Neuronal stem cell (in vitro differentiated cells): ENCODE results near the gene DRD4.

Source experiments
- DNase-seq: peaks from one replicate; pipeline ENCODE4 v3.0.0-alpha.2; 2013; ENCODE audit warnings: low spot score
- H2AFZ ChIP-seq: one replicate; pipeline ENCODE4 v1.6.1; 2013; ENCODE audit warnings: mild to moderate bottlenecking, low read length, inconsistent platforms
- H2AK5ac ChIP-seq: 2 replicates; pipeline ENCODE4 v1.6.1; 2013; ENCODE audit warnings: low read depth, mild to moderate bottlenecking, inconsistent platforms, low read length, moderate library complexity, mixed read lengths
- H2BK120ac ChIP-seq: 2 replicates; pipeline ENCODE4 v1.6.1; 2013; ENCODE audit warnings: low read depth, mild to moderate bottlenecking, inconsistent platforms, low read length, moderate library complexity, mixed read lengths
- H2BK12ac ChIP-seq: one replicate; pipeline ENCODE4 v1.6.1; 2013; ENCODE audit warnings: low read length, inconsistent platforms
- H2BK15ac ChIP-seq: 2 replicates; pipeline ENCODE4 v1.6.1; 2013; ENCODE audit warnings: mild to moderate bottlenecking, low read length, inconsistent platforms, mixed read lengths
- H2BK5ac ChIP-seq: one replicate; pipeline ENCODE4 v1.6.1; 2013; ENCODE audit warnings: inconsistent platforms, mild to moderate bottlenecking, low read length, moderate library complexity
- H3K14ac ChIP-seq: one replicate; pipeline ENCODE4 v1.6.1; 2013; ENCODE audit warnings: low read length, inconsistent platforms
- H3K18ac ChIP-seq: 2 replicates; pipeline ENCODE4 v1.6.1; 2013; ENCODE audit warnings: low read length, inconsistent platforms
- H3K23ac ChIP-seq: 2 replicates; pipeline ENCODE4 v1.6.1; 2013; ENCODE audit warnings: low read depth, mild to moderate bottlenecking, mixed read lengths, low read length, inconsistent platforms; ENCODE audit not compliant: poor library complexity
- H3K27ac ChIP-seq: replicated peaks from 3 replicates; pipeline ENCODE4 v1.5.1; 2013; ENCODE audit warnings: low read length, inconsistent platforms
- H3K27me3 ChIP-seq, 3 experiments: 2 replicates each; pipeline ENCODE4 v1.6.1; 2013; ENCODE audit warnings: low read length in 3 of 3, mild to moderate bottlenecking in 2 of 3, inconsistent platforms in 1 of 3, low read depth in 1 of 3, mixed read lengths in 1 of 3, moderate library complexity in 1 of 3; ENCODE audit not compliant: control insufficient read depth in 3 of 3, insufficient read depth in 3 of 3
- H3K36me3 ChIP-seq, 2 donors: replicated peaks in 1 of 2; 2 replicates each; pipeline ENCODE4 v1.6.1; 2013; ENCODE audit warnings: low read length in 2 of 2; ENCODE audit not compliant: control insufficient read depth in 2 of 2, insufficient read depth in 2 of 2
- H3K4ac ChIP-seq: 2 replicates; pipeline ENCODE4 v1.6.1; 2013; ENCODE audit warnings: inconsistent platforms, mild to moderate bottlenecking, low read length, moderate library complexity
- H3K4me1 ChIP-seq, 2 donors: 1 replicate in 1 of 2; 2 replicates in 1 of 2; pipeline ENCODE4 v1.6.1; 2013; ENCODE audit warnings: low read length in 2 of 2, low read depth in 1 of 2; ENCODE audit not compliant: control insufficient read depth in 2 of 2, insufficient read depth in 1 of 2
- H3K4me2 ChIP-seq: one replicate; pipeline ENCODE4 v1.6.1; 2013; ENCODE audit warnings: mild to moderate bottlenecking, low read length, inconsistent platforms; ENCODE audit not compliant: insufficient read depth, poor library complexity, severe bottlenecking
- H3K4me3 ChIP-seq, 2 donors: 2 replicates each; pipeline ENCODE4 v1.5.1; 2013; ENCODE audit warnings: low read length in 2 of 2, mild to moderate bottlenecking in 2 of 2, inconsistent platforms in 1 of 2, moderate library complexity in 1 of 2
- H3K79me1 ChIP-seq: one replicate; pipeline ENCODE4 v1.6.1; 2013; ENCODE audit warnings: low read depth, mild to moderate bottlenecking, inconsistent platforms, low read length, moderate library complexity
- H3K9ac ChIP-seq: one replicate; pipeline ENCODE4 v1.6.1; 2013; ENCODE audit warnings: mild to moderate bottlenecking, low read depth, low read length, inconsistent platforms; ENCODE audit not compliant: poor library complexity
- H3K9me3 ChIP-seq, 2 donors: replicated peaks in 1 of 2; 2 replicates each; pipeline versions ENCODE3 to v1.6.1; 2013; ENCODE audit warnings: low read length in 2 of 2, mild to moderate bottlenecking in 2 of 2, inconsistent platforms in 1 of 2, low read depth in 1 of 2, mixed read lengths in 1 of 2, moderate library complexity in 1 of 2; ENCODE audit not compliant: control insufficient read depth in 2 of 2, insufficient read depth in 1 of 2
- H4K8ac ChIP-seq: one replicate; pipeline ENCODE4 v1.6.1; 2013; ENCODE audit warnings: low read depth, mild to moderate bottlenecking, inconsistent platforms, low read length, moderate library complexity
- H4K91ac ChIP-seq: one replicate; pipeline ENCODE4 v1.6.1; 2013; ENCODE audit warnings: low read length, low read depth, mild to moderate bottlenecking, inconsistent platforms; ENCODE audit not compliant: poor library complexity
- WGBS, 2 donors: extraction: QIAGEN DNeasy Blood & Tissue Kit; methylation state at CpG; one replicate each; pipeline ENCODE4 v1.1.7; 2013; ENCODE audit warnings: missing lambda C conversion rate in 2 of 2, mixed read lengths in 1 of 2; ENCODE audit not compliant: insufficient read length in 2 of 2, insufficient replicate concordance in 1 of 2; ENCODE audit errors: extremely low coverage in 2 of 2; 5-methylcytosine and 5-hydroxymethylcytosine counted together

Gene DRD4

GRCh38 chr11:680476-680875, 43.4 kb downstream of the DRD4 start:
- Histone ChIP-seq H2BK120ac (no peak overlapping the region), H2BK12ac (no peak overlapping the region), H3K4me2 (no peak overlapping the region), H2AFZ (no peak overlapping the region), H3K36me3 (peaks cover 38 to 87% of the 10 kb centered on the region in 2 donors), H3K18ac (no peak overlapping the region), H2AK5ac (no peak overlapping the region), H3K23ac (no peak overlapping the region), H2BK15ac (no peak overlapping the region), H3K27me3 (peaks cover 0 to 2% (median 0%) of the 10 kb centered on the region in 3 experiments), H4K8ac (no peak overlapping the region), H3K4ac (no peak overlapping the region), H3K4me1 (no peaks in the 10 kb centered on the region), H3K9me3 (no peaks in the 10 kb centered on the region), H3K4me3 (no peak overlapping the region), H3K9ac (no peak overlapping the region), H3K27ac (no peak overlapping the region), H3K14ac (no peak overlapping the region), H4K91ac (no peak overlapping the region), H3K79me1 (no peaks in the 10 kb centered on the region), H2BK5ac (no peak overlapping the region)
- WGBS, 2 donors, result no CpG with 5 or more reads among the region's 19 CpGs
- no peak for DNase-seq

- no peak overlapping the region for H3K9ac ChIP-seq
- no peak overlapping the region for H2BK120ac ChIP-seq
- no CpG with 5 or more reads among the region's 13 CpGs for WGBS, 2 donors
- no peak overlapping the region for H2BK5ac ChIP-seq
- no peak overlapping the region for H4K91ac ChIP-seq
- H3K79me1 ChIP-seq, result no peaks in the 10 kb centered on the region
- no peak overlapping the region for H3K14ac ChIP-seq
- no peak overlapping the region for H2BK15ac ChIP-seq
- peaks cover 0 to 2% (median 0%) of the 10 kb centered on the region in 3 experiments for H3K27me3 ChIP-seq
- H3K9me3 ChIP-seq, result no peaks in the 10 kb centered on the region
- no peak for DNase-seq
- H2AK5ac ChIP-seq, result no peak overlapping the region
- H3K18ac ChIP-seq, result no peak overlapping the region
- no peak overlapping the region for H3K4ac ChIP-seq
- no peak overlapping the region for H3K23ac ChIP-seq
- H4K8ac ChIP-seq, result no peak overlapping the region
- no peaks in the 10 kb centered on the region for H3K4me1 ChIP-seq
- no peak overlapping the region for H3K27ac ChIP-seq
- no peak overlapping the region for H3K4me2 ChIP-seq
- no peak overlapping the region for H2BK12ac ChIP-seq
- H2AFZ ChIP-seq, result no peak overlapping the region
- H3K4me3 ChIP-seq, result no peak overlapping the region
- peaks cover 38 to 90% of the 10 kb centered on the region in 2 donors for H3K36me3 ChIP-seq
Observed at GRCh38 chr11:680970-681369, 43.9 kb downstream of the DRD4 start.

GRCh38 chr11:686451-687243, 49.6 kb downstream of the DRD4 start:
- Histone ChIP-seq H4K8ac (no peak overlapping the region), H3K23ac (peak overlapping the region; percentile 48), H3K4me3 (no peak overlapping the region), H3K9ac (no peak overlapping the region), H3K18ac (peak overlapping the region; percentile 66), H2BK12ac (no peak overlapping the region), H4K91ac (peak overlapping the region; percentile 59), H3K9me3 (no peaks in the 10 kb centered on the region), H2BK5ac (no peak overlapping the region), H3K27me3 (peaks cover 0 to 2% (median 0%) of the 10 kb centered on the region in 3 experiments), H3K27ac (no peak overlapping the region), H3K36me3 (peaks cover 46 to 94% of the 10 kb centered on the region in 2 donors), H3K4ac (no peak overlapping the region), H2BK15ac (no peak overlapping the region), H3K14ac (no peak overlapping the region), H3K4me1 (no peaks in the 10 kb centered on the region), H2AK5ac (no peak overlapping the region), H3K4me2 (no peak overlapping the region), H2AFZ (no peak overlapping the region), H2BK120ac (no peak overlapping the region), H3K79me1 (peaks cover 9% of the 10 kb centered on the region)
- DNase-seq, result no peak
- WGBS, 2 donors, result no CpG with 5 or more reads among the region's 30 CpGs

GRCh38 chr11:687751-688150, 50.7 kb downstream of the DRD4 start:
- peaks cover 39 to 83% of the 10 kb centered on the region in 2 donors for H3K36me3 ChIP-seq
- no peak overlapping the region for H2BK12ac ChIP-seq
- H3K4me1 ChIP-seq, result peaks cover 1 to 2% of the 10 kb centered on the region in 2 donors
- H3K4me3 ChIP-seq, result no peak overlapping the region
- H3K27me3 ChIP-seq, result peaks cover 0 to 2% (median 0%) of the 10 kb centered on the region in 3 experiments
- no peak overlapping the region for H3K9ac ChIP-seq
- peak overlapping the region; percentile 80 for H3K23ac ChIP-seq
- no peak overlapping the region for H3K4me2 ChIP-seq
- no peak overlapping the region for H4K8ac ChIP-seq
- H2AK5ac ChIP-seq, result no peak overlapping the region
- H3K4ac ChIP-seq, result no peak overlapping the region
- no peak overlapping the region for H3K27ac ChIP-seq
- peaks cover 11% of the 10 kb centered on the region for H3K79me1 ChIP-seq
- no peak overlapping the region for H3K14ac ChIP-seq
- WGBS, 2 donors, result no CpG with 5 or more reads among the region's 13 CpGs
- H2BK15ac ChIP-seq, result no peak overlapping the region
- H2AFZ ChIP-seq, result no peak overlapping the region
- no peak overlapping the region for H3K18ac ChIP-seq
- no peak overlapping the region for H2BK5ac ChIP-seq
- DNase-seq, result no peak
- H2BK120ac ChIP-seq, result no peak overlapping the region
- H4K91ac ChIP-seq, result no peak overlapping the region
- H3K9me3 ChIP-seq, result no peaks in the 10 kb centered on the region
